Right renal pelvis (tissue), 4 donors: ENCODE measurements around the gene DENND2C. TPM values are rescaled to one million over a fixed set of nuclear protein-coding genes. Genes with fewer than 3 reads are reported as not detected.

ENCODE experiments used
- DNase-seq, 4 donors: peaks; one replicate each; pipeline ENCODE4 v3.0.0-alpha.2; 2013; ENCODE audit warnings: low read depth in 4 of 4, low spot score in 3 of 4, missing footprints in 1 of 4
- polyA plus RNA-seq, 4 donors: library from polyadenylated mRNA; unstranded; fragments of 120-200 nt; gene quantifications; one replicate each; pipeline ENCODE4 v1.2.1, GENCODE V29; 2013; ENCODE audit not compliant: insufficient read length in 4 of 4

The DENND2C gene
- polyA plus RNA-seq, 4 donors, result 3.2 to 4.8 (median 3.8) TPM

DNA sequence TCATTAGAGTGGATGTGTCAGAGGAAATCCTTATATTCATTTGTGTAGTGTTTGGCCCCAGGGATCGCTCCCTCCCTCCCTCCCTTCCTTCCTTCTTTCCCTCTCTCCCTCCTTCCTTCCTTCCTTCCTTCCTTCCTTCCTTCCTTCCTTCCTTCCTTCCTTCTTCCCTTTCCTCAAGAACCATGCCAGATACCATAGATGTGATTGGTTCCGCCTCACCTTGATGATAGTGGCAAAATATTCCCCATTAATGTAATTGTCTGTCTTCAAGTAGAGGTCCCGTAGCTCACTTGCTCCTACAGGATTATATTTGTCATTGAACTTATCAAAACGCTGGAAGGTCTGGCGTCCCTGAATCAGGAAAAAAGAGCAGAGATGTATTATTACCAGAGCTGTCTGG lies 7.8 kb upstream of the DENND2C start:
- DNase-seq, result no peak

DNA sequence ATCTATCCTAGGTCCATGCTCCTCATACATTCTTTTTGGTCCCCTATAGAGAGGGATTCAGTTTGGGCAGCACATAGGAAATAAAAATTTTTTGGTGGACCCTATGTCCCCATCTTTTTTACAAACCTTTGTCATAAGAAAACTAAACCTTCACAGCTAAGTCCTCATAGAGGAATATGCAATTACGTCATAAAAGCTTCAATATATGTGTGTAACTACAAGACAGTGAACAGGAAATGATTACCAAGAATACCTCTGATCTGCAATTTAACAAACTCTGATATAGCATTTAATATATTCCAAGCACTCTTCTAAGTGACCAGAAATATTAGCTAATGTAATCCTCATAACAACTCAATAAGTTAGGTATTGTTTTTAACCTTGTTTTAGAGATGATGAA lies 6.3 kb upstream of the DENND2C start:
- no peak for DNase-seq

DNA sequence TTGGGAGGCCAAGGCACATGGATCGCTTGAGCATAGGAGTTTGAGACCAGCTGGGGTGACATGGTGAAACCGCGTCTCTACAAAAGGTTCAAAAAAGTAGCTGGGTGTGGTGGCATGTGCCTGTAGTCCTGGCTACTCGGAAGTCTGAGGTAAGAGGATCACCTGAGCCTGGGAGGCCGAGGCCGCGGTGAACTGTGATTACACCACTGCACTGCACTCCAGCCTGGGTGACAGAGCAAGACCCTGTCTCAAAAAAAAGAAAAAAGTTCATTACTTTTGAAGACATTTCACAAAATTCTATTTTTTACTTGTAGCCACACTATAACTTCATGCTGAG lies 2.1 kb upstream of the DENND2C start:
- no peak for DNase-seq

DNA sequence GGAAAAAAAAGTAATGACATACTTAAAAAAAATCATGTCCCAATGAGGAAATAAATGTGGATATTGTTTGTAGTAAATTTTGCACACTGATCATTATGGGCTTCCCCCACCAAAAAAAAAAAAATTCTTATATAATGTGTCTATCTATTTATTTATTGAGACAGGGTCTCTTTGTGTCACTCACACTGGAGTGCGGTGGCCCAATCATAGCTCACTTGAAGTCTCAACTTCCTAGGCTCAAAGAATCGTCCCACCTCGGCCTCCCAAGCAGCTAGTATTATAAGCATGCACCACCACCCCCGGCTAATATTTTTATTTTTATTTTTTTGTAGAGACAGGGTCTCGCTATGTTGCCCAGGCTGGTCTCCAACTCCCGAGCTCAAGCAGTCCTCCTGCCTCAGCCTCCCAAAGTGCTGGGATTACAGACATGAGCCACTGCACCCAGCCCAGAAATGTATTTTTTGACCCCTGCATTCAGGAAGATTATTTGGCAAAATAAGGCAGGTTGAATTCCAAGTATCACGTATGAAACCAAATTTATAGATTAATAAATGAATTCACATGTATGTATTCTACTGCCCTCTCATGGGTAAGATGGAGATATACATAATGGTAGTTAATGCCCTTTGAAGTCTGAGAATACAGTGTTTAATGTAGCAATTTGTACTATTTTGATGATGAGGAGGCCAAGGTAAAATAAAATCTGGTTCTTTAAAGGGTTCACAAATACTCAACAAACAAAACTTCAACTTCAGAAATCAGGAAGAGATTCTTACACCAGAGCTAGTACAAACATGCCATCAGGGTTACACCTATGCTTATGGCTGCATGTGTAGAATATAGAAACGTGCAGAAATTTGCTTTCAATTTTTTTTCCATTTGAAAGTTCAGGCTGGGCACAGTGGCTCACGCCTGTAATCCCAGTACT lies 1.4 kb upstream of the DENND2C start:
- no peak for DNase-seq

DNA sequence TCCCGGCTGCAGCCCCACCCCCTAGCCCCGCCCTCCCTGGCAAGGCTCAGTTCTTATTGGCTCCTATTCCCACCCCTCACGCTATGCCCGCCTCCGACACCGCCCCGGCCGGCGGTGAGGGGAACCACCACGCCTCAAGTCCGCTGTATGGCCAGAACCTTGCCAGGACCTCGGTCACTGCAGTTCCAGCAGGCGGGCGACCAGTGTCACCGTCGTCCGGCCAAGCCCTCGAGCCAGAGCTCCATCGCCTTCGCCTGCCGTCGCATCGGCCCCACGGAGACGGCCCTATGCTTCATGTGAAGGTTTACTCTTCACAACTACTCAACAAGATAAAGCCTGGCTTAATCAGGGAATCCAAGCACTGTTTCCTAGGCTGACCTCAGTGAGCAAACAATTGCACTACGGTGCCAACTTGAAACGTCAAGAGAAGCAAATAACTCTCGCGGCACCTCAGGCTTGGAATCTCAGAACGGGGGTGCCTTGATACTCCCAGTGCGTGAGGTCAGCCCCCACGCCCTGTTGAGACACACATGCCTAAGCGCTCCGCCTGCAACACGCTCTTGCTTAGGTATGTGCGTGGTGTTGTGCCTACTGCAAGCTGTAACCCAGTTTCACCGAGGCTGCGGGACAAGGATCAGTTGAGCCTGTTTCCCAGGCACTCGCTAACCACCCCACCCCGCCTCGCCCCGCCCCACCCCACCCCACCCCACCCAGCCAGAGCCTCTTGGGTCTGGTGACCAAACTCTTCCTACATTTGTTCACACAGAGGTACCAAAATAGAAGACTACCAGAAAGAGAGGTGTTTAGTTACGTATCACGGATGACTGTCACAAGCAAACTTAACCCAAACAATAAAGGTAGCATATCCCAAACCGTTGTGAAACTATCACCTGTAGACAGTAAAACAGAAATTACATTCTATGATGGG lies 498 bp upstream of the DENND2C start:
- DNase-seq, result peak; percentile 75 to 85 (median 82)

DNA sequence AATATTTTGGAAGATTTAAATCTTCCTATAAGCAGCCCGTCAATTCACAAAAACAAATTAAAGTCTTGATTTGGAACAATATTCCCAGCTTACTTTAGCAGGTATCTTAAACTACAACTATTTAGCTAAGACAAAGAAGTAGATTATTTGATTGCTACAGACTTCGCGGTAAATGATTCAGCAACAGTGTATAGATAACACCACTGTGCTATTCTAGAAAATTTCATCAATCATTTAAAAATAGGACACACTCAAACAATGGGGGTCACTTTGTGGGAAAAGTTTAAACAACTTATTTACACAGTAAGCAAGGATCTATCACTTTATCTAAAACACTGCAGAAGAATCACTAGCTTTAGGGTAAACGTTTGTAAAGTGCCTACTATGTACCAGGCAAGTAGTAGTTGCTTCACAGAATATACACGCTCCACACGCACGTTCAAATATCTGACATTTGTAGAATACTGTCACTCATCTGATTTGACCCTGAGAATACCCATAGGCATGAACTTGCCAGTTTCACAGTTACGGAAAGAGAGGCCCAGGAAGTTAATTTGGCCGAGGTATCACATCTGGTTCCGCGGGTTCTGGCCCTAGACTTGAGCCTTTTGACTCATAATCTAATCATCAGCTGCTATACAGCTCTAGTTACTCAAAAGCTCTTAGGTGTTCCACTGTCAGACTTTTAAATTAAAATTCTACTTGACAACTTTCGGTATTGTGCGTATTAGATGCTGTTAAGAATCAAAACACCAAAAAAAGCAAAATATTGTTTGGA lies 876 bp downstream of the DENND2C start:
- DNase-seq, result no peak

DNA sequence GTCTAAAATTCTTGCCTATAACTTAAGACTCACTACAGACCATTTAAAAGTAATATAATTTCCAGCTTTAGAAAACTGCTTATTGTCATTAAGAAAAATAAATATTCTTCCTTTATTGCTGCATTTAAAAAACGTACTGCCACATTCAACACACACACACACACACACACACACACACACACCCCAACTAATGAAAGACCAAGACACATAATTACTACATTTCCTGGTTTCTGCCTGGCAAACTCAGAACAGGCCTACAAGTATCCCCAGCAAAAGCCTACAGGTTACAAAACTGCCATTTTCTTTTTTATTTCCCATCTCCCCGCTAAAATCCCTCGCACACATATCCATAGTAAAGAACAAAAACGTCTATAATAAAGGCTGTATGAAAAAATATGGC lies 1.5 kb downstream of the DENND2C start:
- DNase-seq, result no peak

DNA sequence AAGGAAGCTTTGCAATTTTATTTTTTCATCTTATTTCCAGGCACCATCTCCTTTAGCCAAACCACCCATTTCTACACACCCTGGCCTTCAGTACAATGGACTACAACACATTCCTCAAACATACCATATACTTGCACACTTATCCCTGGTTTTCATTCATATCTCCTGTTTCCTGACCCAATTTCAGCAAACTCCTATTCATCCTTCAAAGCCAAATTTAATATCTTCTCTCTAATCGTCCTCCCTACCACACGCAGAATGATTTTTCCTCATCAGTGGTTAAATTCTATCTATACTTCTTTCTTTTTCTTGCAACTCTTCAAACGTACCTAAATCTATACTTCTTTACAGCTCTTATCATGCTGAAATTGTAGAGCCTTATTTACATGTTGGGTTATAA lies 2.9 kb downstream of the DENND2C start:
- no peak for DNase-seq

DNA sequence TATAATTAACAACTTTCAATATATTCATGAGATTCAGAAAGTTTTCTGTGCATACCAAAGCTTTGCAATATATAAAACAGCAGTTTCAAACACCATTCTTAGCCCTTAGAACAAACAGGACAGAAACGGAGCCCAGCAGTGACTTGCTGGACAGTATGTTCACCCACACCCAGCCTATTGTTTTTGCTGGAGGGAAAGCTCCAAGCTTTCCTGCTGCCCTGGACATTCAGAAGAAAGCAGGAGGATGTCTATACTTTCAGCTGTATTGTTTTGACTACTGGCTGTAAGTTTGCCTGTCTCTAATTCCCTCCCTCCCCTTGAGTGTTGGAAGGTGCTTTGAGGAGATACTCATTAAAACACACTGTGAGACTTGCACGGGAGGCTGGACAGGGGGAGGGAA lies 9.6 kb downstream of the DENND2C start:
- no peak for DNase-seq

DNA sequence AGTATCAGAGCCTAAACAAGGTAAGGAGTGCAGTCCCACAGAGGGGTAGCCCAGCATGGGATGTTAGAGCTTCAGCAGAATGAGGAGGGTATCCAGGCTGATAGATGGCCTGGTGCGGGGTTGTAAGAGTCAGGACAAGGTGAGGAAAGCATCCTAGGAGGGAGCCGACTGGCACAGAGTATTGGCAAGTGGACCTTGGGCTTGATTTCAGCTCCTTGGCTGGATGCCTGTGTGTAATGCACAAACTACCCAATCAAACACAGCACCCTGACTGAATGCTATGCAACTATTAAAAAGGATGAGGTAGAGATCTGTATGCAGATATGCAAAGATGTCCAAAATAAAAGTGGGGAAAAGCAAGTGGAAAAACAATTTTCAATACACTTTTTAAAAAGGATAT lies 18.0 kb downstream of the DENND2C start:
- DNase-seq, result no peak

DNA sequence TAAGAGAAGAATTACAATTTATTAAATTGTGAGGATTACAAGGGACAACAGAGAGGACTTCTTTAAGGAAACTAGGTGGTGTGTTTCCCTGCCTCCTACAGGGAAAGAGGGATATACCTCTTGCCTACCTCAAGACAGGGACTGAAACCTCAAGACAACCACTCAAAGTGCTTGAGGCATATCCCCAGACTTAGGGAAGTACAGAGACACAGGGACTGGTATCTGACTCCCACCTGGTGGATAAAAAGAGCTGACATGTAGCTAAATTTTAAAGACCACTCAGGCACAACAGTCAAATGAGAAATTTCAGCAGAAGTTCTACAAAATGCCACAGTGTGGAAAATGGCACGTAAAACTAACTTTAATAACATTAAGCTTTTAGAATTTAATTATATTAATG lies 21.3 kb downstream of the DENND2C start:
- no peak for DNase-seq

DNA sequence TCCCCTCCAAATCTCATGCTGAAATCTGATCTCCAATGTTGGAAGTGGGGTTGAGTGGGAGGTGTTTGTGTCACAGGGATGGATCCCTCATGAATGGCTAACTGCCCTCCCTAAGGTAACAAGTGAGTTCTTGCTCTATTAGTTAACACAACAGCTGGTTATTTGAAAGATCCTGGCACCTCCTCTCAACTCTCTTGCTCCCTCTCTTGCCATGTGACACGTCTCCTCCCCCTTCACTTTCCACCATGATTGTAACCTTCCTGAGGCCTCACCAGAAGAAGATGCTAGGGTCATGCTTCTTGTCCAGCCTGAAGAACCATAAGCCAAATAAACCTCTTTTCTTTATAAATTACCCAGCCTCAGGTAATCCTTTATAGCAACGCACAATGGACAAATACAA lies 28.5 kb downstream of the DENND2C start:
- DNase-seq, result no peak

DNA sequence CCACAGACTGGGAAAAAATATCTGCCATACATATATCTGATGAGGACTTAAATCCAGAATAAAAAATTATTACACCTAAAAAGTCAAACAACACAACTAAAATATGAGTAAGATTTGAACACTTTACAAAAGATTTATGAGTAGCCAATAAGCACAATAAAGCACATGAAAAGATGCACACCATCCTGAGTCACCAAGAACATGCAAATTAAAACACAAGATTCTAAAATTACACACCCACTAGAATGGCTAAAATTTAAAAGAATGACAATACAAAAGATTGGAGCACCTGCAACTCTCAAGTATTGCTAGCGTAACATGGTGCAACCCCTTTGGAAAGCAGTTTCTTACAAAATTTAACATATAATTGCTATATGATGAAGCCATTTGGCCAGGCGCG lies 30.9 kb downstream of the DENND2C start:
- DNase-seq, result no peak

DNA sequence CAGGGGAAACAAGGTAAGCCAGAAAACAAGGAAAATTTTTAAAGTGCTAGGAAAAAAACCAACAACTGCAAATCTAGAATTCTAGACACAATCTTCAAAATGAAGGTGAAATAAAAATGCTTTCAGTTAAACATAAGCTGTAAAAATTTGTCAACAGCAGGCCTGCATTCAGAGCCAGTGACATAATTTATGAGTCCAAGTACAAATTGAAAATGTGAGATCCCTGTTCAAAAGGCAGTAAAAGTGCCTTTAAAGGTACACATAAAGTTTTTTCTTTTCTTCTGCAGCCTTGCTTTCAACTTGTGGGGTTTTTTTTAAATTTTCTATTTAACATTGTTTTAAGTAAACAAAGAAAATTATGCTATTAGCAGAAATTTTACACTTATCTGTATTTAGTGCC lies 37.4 kb downstream of the DENND2C start:
- DNase-seq, result no peak

DNA sequence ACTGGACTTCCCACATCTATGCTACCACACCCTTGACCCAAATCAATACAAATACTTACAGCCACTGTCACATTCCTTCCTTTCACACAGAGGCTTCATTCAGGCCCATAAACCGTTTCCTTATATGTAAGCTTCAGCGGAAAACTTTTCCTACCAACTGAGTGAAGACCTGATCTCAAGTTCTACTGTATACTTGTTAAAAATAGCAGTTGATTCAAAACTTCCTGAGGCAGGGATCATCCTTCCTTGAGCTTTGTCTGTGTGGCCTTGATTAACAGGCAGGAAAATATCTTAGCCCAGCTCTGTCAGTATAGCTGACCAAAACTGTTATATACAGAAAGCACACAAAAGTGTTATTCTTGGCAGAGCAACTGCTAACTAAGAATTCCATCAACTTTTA lies 42.7 kb downstream of the DENND2C start:
- no peak for DNase-seq

DNA sequence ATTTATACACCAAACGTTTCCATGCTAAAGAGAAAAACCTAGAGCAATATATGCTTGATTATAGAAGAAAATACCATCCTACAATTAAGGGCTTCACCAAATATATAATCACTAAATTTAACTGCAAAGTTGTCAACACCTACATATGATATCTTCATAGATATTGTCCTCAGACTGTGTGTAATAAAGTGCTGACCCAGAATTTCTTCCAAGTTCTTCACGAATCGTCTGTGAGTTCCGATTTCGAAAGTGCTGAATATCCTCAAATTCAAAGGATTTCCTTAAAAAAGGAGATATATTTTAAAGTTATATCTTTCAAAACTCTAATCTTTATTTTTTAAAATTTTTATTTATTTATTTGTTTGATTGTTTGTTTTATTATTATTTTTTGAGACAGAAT lies 46.5 kb downstream of the DENND2C start:
- DNase-seq, result no peak

DNA sequence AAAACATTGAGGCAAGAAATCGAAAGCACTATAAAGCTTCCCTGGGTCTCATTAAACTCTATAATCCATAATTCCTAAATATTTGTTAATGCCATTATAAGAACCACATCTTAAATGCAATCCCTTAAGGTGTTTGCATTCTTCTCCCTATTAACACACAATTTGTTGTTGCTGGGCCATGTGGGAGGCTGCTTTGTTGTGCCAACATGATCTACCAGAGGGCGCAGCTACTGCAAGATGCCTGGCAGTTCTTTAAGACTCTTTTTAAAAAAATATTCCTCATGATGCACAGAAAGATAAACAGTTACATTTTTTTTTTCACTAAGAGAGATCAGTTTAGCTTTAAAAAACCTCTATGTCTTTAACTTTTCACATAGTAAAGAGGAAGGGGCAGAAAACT lies 49.4 kb downstream of the DENND2C start:
- DNase-seq, result no peak

DNA sequence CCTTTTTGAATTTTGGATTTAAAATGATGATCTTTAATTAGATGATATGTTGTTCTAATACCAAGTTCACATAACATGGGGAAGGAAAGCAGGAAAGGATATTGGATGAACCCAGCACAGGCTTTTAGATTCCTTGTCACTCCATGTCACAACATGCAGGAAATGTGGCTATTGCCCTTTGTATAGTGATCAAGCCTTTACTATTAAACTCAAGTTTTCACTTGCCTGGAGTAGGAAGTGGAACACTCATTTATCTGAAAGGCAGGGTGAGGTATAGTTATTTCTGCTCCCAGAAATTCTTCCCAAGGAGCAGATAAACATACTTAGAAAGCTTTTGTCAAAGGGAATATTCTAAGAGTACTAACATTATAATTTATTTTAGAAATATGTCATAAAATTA lies 51.2 kb downstream of the DENND2C start:
- no peak for DNase-seq

DNA sequence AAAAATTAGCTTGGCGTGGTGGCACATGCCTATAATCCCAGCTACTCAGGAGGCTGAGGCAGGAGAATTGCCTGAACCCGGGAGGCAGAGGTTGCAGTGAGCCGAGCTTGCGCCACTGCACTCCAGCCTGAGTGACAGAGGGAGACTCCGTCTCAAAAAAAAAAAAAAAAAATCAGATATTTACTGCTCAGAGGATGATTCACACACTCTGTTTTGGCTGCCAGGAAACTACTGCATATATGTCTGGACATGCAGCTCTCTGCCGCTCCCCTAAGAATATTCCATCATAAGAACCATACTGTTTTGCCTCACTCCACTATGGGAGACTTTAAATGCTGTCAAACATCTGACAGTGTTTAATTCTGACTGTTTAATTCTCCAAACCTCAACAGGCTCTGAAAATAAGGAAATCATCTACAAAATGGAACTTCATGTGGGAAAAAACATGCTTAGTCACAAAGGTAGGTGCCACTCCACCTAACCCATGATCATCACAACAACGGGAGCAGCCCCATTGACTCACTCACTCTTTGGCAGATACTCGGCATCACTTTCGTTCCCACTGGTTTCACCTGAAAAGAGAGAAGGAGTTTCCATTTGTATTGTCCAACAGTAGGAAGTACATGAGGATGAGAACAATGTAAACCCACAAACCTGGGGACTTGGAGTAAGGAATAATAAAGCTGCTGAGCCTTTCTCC lies 59.2 kb downstream of the DENND2C start:
- no peak for DNase-seq

DNA sequence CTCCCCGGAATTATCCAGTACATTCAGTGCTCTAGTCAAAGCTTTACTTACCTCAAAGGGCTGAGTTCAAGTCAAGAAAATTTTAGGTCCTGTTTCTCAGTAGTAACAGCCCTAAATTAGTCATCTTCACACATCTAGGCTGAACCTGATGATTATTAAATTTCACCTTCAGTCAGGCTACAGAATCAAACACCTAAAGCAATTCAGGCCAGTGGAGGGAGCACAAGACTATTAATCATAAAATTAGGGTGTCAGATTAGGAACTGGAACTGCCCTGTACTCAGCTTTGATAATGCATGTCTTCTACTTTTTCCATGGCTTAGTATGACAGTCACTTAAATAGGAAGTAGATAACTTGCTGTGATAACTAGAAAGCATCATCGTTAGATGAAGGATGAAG lies 60.0 kb downstream of the DENND2C start:
- DNase-seq, result no peak
